GM12878 (cell line): ENCODE data around the gene CEP89. TPM values are rescaled to one million over a fixed set of nuclear protein-coding genes. Genes with fewer than 3 reads are reported as not detected.

Source experiments
- CBFB ChIP-seq: IDR thresholded peaks from 2 replicates; pipeline ENCODE4 v1.6.1; 2016; ENCODE audit warnings: antibody characterized with exemption, low read depth
- CEBPZ ChIP-seq: fragments of 150-350 bp; IDR thresholded peaks from 2 replicates; pipeline ENCODE4 v1.6.1; 2016; ENCODE audit warnings: low read depth, low read length
- CTCF ChIP-seq, 3 experiments: IDR thresholded peaks in 2 of 3; conservative IDR thresholded peaks in 1 of 3; 2 replicates each; pipeline ENCODE4 v1.5.1; 2011; ENCODE audit warnings: low read depth in 3 of 3, low read length in 3 of 3, mild to moderate bottlenecking in 3 of 3, control low read depth in 2 of 3, moderate library complexity in 2 of 3, inconsistent platforms in 1 of 3, mixed read lengths in 1 of 3; ENCODE audit not compliant: control insufficient read depth in 2 of 3, insufficient read depth in 1 of 3; ENCODE audit errors: extremely low read depth in 1 of 3
- HDAC6 ChIP-seq: fragments of 200-600 bp; sonication (generic); IDR thresholded peaks from one replicate; pipeline ENCODE4 v1.8.0; 2017; ENCODE audit warnings: antibody characterized with exemption; ENCODE audit not compliant: unreplicated experiment
- LARP7 ChIP-seq: fragments of 450-650 bp; IDR thresholded peaks from 2 replicates; pipeline ENCODE4 v1.6.1; 2017; ENCODE audit warnings: mild to moderate bottlenecking
- NFIC ChIP-seq: IDR thresholded peaks from 2 replicates; pipeline ENCODE4 v1.6.1; 2012; ENCODE audit warnings: low read depth, mild to moderate bottlenecking, inconsistent platforms, low read length, moderate library complexity
- NKRF ChIP-seq: fragments of 450-650 bp; conservative IDR thresholded peaks from 2 replicates; pipeline ENCODE4 v1.6.1; 2017; ENCODE audit warnings: mild to moderate bottlenecking, moderate library complexity
- NRF1 ChIP-seq: conservative IDR thresholded peaks from 2 replicates; pipeline ENCODE4 v1.6.1; 2011; ENCODE audit warnings: mild to moderate bottlenecking, low read depth, low read length, improper control_type of control experiment
- RAD51 ChIP-seq: fragments of 450-650 bp; IDR thresholded peaks from 2 replicates; pipeline ENCODE4 v1.6.1; 2016; ENCODE audit warnings: moderate library complexity, mild to moderate bottlenecking, inconsistent platforms
- RBBP5 ChIP-seq: fragments of 200-600 bp; sonication (generic); conservative IDR thresholded peaks from 2 replicates; pipeline ENCODE4 v1.6.1; 2016
- SMAD5 ChIP-seq: IDR thresholded peaks from 2 replicates; pipeline ENCODE4 v1.6.1; 2016; ENCODE audit warnings: antibody characterized with exemption, low read depth
- SREBF1 ChIP-seq: IDR thresholded peaks from 2 replicates; pipeline ENCODE4 v1.6.1; 2012; ENCODE audit warnings: mild to moderate bottlenecking, low read length
- SUPT20H ChIP-seq: IDR thresholded peaks from 2 replicates; pipeline ENCODE4 v1.6.1; 2011; ENCODE audit warnings: low read depth, mild to moderate bottlenecking, low read length, moderate library complexity, borderline replicate concordance; ENCODE audit not compliant: control insufficient read depth
- SUZ12 ChIP-seq: fragments of 200-600 bp; sonication (generic); IDR thresholded peaks from one replicate; pipeline ENCODE4 v1.6.1; 2018; ENCODE audit warnings: antibody characterized with exemption, mild to moderate bottlenecking; ENCODE audit not compliant: unreplicated experiment
- ZSCAN29 ChIP-seq: fragments of 450-650 bp; IDR thresholded peaks from 2 replicates; pipeline ENCODE4 v1.6.1; 2017; ENCODE audit warnings: mild to moderate bottlenecking, moderate library complexity
- polyA plus RNA-seq, 11 experiments: library from polyadenylated mRNA; depleted of rRNA in 4 of 11; unstranded in 6 of 11; stranded (reverse) in 5 of 11; fragments of >200 nt; fragmentation: Nextera tagmentation in 4 of 11; fragmentation: Illumina TruSeq in 1 of 11; extraction: Ambion mirVana in 4 of 11; extraction: Trizol in 1 of 11; gene quantifications; 1 replicate in 1 of 11; 2 replicates in 10 of 11; pipeline versions ENCODE4 v1.2.1 to v1.2.3, GENCODE V29; 2011 to 2016; ENCODE audit warnings: inconsistent platforms in 2 of 11, missing spikeins in 2 of 11, low read depth in 1 of 11
- total RNA-seq, 4 experiments: library from RNA; depleted of rRNA in 3 of 4; stranded (reverse); fragments of >200 nt in 3 of 4; fragmentation: Illumina TruSeq in 1 of 4; extraction: Trizol in 1 of 4; gene quantifications; 2 replicates each; pipeline versions ENCODE4 v1.2.1 to v1.2.3, GENCODE V29; 2013 to 2021
- TF ChIP-seq, protein P1 (sequence below): fragments of 450-650 bp; formaldehyde crosslinking; IDR thresholded peaks from 2 replicates; pipeline ENCODE4 v1.4.0; 2022; ENCODE audit warnings: mild to moderate bottlenecking, moderate library complexity
- TF ChIP-seq, protein P2 (sequence below): fragments of 450-650 bp; IDR thresholded peaks from 2 replicates; pipeline ENCODE4 v1.6.1; 2017; ENCODE audit warnings: low read depth, mild to moderate bottlenecking, moderate library complexity

The CEP89 gene
- total and polyA plus RNA-seq, 10 of the 15 experiments (the other 5 are each of a cell fraction or from before 2014, with no cell fraction given) = 6.0 to 19.3 (median 10.2) TPM

GRCh38 chr19:32971715-32972540 lies at the start of gene CEP89, which contains the start of gene FAAP24 (continued):
- TF ChIP-seq SUZ12 (no peak), SMAD5 (peak; percentile 61; the same call in 1 of the 2 replicates), SREBF1 (no peak), HDAC6 (no peak), NFIC (no peak), RBBP5 (no peak), ZSCAN29 (no peak), CBFB (no peak), LARP7 (no peak), SUPT20H (no peak), CEBPZ (peak; percentile 74; the same call in 1 of the 2 replicates), NKRF (peak; percentile 92), CTCF (IDR thresholded peaks at IDR 0.05 in 2 of 3, conservative IDR thresholded peaks at IDR 0.05 in 1 of 3; ENCODE audit: control insufficient read depth in 2 of 3, extremely low read depth in 1 of 3, insufficient read depth in 1 of 3, low read depth in 3 of 3, low read length in 3 of 3) (no peak), RAD51 (0 out of 2 replicates have a peak, but pooled peaks have one; percentile 42), NRF1 (no peak; the same call in 1 of the 2 replicates)
- TF ChIP-seq, protein P1, sequence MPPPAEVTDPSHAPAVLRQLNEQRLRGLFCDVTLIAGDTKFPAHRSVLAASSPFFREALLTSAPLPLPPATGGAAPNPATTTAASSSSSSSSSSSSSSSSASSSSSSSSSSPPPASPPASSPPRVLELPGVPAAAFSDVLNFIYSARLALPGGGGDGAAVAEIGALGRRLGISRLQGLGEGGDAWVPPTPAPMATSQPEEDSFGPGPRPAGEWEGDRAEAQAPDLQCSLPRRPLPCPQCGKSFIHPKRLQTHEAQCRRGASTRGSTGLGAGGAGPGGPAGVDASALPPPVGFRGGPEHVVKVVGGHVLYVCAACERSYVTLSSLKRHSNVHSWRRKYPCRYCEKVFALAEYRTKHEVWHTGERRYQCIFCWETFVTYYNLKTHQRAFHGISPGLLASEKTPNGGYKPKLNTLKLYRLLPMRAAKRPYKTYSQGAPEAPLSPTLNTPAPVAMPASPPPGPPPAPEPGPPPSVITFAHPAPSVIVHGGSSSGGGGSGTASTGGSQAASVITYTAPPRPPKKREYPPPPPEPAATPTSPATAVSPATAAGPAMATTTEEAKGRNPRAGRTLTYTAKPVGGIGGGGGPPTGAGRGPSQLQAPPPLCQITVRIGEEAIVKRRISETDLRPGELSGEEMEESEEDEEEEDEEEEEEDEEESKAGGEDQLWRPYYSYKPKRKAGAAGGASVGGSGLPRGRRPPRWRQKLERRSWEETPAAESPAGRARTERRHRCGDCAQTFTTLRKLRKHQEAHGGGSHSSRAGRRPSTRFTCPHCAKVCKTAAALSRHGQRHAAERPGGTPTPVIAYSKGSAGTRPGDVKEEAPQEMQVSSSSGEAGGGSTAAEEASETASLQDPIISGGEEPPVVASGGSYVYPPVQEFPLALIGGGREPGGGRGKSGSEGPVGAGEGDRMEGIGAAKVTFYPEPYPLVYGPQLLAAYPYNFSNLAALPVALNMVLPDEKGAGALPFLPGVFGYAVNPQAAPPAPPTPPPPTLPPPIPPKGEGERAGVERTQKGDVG = no peak
- TF ChIP-seq, protein P2, sequence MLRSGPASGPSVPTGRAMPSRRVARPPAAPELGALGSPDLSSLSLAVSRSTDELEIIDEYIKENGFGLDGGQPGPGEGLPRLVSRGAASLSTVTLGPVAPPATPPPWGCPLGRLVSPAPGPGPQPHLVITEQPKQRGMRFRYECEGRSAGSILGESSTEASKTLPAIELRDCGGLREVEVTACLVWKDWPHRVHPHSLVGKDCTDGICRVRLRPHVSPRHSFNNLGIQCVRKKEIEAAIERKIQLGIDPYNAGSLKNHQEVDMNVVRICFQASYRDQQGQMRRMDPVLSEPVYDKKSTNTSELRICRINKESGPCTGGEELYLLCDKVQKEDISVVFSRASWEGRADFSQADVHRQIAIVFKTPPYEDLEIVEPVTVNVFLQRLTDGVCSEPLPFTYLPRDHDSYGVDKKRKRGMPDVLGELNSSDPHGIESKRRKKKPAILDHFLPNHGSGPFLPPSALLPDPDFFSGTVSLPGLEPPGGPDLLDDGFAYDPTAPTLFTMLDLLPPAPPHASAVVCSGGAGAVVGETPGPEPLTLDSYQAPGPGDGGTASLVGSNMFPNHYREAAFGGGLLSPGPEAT = no peak
